Measurements from ENCODE around the gene TBC1D22A.

The TBC1D22A gene

DNA sequence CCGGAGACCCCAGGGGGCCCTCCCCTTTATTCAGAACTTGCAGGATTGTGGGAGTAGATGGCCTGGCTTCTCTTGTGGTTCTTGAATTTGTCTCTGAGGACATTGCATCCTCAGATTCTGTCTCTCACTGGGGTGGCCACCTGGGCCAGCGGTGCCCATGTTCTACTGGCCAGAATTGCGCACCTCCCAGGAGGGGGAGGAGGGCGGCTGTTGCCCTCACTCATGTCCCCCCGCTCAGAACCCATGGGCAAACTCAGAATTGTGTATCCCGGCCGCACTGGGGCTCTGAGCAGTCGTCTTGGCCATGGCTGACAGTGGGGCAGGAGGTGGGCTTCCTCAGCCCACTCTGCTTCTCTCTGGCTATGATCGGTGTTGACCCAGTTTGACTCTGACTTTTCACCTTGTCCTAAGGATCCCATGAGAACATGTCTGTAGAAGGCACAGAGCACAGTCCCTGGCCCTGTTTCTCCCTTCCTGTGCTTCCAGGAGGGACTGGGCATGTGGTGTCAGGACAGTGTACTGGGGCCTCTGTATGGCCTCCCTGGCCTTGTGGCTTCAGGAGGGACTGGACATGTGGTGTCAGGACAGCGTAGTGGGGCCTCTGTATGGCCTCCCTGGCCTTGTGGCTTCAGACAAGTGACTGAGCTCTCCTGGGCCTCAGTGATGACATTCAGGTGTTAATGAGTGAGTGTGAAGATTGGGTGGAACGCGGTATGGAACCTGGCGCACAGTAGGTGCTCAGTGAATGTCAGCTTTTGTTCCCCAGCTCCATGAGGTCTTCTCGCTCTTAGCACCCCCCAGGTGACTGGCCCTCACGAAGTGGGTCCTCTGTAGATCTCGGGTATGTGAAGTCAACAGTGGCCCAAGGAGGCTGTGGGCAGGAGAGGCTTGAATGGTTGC is 99.3 kb downstream of the TBC1D22A start:
- no peak for DNase-seq (ENCODE audit: low read depth)

DNA sequence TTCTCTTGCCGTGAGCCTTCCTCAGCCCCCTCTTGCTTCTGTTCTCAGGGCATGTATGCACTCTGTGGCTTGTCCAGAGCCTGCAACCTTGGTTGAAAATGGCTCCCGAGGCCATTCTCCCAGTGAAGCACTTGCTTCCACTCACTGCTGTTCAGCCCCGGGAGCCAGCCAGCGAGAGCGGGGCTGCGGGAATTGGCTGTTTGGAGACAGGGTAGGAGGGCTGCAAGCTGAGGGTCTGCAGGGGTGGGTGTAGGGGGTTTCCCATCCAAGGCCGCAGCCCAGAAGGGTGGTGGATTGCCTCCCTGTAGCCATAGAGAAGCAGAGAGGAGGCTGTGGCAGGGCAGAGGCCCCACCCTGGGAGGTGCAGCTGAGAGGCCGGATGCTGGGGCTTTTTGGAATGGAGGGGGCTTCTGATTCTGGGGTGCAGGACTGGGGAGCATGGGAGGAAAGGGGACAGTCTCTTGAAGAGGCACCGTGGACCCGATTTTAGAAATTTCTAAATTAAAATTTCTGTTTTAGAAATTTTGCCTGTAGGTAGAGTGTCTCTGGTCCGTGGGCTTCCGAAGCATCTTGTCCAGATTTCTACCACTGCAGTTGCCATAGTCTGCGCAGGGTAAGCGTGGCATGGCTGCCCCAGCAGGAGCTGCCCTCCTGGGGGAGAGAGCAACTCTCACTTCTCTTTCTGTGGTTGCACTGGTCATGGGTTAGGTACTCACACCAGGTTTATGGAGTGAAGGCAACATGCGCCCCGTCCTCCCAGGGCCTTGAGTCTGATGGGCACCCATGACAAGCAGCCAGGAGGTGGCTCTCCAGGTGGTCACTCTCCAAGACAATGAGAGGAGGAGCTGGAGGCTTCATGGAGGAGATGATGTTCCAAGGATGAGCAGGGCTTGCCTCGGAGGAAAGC is 100.2 kb downstream of the TBC1D22A start:
- DNase-seq (ENCODE audit: low read depth) = no peak

DNA sequence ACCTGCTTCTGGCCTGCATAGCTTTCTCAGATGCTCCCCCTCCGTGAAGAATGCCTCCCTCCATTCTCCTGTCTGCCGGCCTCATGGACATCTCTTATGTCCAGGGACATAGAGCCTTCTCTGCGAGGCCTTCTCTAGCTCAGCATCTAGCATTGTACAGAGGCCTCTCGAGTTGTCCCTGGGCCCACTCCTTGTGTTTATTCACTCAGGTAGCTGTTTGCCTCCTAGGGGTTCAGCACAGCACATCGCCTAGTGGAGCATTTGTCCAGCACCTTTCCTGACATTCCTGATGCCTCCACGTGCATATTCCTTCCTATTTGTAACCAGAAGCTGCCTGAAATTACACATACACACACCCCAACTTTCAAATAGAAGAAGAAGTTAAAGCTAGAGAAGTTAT is 101.3 kb downstream of the TBC1D22A start:
- DNase-seq (ENCODE audit: low read depth) = no peak

GRCh38 chr22:46864314-46865051 is 102.0 kb downstream of the TBC1D22A start:
- no peak for DNase-seq (ENCODE audit: low read depth)

- DNase-seq (ENCODE audit: low read depth) = no peak
These were observed 102.6 kb downstream of the TBC1D22A start for GRCh38 chr22:46865052-46865434.

DNA sequence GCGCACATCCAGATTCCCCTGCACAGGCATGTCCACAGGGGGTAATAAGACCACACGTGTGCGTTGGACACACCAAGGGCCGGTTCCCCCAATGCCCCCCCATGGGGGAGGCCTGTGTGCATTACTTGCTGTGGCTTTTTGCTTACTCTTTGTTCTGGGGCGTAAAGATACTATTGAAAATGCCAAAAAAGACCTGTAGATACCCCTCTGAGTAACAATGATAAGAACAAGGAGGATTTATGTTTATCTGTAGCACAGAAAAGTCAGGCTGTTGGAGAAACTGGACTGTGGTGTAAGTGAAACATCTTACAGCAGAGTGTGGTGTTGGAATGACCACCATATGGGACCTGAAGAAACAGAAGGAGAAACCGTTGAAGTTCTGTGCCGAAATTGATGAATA is 103.2 kb downstream of the TBC1D22A start:
- no peak for DNase-seq (ENCODE audit: low read depth)

DNA sequence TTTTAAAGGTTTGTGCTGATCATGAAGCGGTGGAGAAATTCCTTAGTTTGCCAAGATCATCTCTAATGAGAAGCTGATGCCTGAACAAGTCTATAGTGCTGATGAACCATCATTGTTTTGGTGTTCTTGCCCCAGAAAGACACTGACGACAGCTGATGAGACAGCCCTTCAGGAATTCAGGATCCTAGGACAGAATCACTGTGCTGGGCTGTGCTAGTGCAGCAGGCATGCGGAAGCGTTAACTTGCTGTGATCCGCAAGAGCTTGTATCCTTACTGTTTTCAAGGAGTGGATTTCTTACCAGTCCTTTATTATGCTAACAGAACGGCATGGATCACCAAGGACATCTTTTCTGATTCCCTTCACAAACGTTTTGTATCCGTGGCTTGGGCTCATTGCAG is 104.1 kb downstream of the TBC1D22A start:
- DNase-seq (ENCODE audit: low read depth) = no peak

DNA sequence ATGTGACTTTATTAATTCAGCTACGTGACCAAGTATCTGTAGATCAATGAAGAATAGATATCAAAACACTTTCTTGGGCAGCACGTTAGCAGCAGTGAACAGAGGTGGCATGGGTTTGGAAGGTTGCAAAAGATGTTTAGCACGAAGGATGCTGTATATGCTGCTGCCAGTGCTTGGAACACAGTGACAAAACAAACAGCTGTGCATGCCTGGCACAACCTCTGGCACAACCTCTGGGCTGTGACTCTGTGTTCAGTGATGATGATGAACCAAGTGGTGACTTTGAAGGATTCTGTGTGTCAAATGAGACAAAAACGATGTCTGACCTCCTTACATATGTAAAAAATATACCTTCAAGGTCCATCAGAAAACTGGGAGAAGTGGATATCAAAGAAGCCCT is 104.7 kb downstream of the TBC1D22A start:
- DNase-seq (ENCODE audit: low read depth) = no peak

GRCh38 chr22:46869329-46869728 is 106.9 kb downstream of the TBC1D22A start:
- DNase-seq (ENCODE audit: low read depth) = no peak

GRCh38 chr22:46869831-46870441 is 107.5 kb downstream of the TBC1D22A start:
- no peak for DNase-seq (ENCODE audit: low read depth)

DNA sequence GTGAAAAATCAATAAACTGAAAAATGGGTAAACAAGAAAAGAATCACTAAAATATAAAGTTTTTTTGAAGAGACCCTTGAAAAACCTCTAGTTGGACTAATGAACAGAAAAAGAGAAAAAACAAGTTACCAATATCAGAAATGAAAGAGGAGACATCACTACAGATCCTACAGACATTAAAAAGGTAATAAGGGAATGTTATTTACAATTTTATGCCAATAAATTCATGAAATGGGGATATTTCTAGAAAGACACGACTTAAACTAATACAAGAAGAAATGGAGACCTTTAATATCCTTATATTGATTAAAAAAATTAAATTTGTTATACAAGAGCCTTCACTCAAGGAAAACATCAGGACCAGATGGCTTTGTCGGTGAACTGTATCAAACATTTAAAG is 109.4 kb downstream of the TBC1D22A start:
- DNase-seq (ENCODE audit: low read depth) = no peak

DNA sequence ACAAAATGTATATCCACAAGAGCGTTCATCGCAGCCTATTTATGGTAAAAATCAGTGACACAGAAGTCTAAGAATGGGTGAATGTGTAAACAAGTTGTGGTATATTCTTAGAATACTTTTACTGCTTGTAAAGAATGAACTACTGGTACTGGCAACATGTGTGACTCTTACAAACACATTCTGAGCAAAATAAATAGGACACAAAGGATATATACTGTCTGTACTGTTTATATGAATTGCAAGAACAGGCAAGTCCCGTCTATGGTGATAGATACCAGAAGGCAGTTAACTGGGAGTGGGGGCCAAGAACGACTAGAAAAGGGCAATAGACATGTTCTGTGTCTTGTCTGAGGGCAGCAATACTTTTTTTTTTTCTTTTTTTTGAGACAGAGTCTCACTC is 112.6 kb downstream of the TBC1D22A start:
- no peak for DNase-seq (ENCODE audit: low read depth)

DNA sequence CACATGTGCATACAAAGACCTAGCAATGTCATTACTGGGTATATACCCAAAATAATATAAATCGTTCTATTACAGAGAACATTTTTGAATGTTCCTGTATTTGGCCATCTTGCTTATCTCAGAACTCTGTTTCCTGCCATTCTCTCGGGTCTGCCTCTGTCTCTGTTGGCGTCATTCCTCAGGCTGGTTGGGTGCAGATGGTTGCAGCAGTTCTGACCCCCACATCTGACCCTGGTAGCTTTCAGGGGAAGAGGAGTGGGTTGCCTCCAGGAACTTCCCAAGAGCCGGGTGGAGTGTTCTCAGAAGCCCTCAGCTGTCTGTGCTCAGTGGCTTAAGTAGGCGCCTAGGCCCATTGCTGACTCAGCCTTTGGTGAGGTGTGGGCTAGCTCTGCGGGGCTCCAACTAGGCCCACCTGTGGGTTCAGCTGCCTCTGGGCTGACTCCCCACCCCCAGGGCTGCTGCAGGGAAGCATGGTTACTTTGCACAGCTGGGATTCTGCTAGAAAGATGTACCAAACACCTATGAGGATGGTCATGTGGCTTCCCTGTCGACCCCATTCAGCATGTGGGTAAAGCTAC is 114.0 kb downstream of the TBC1D22A start:
- no peak for DNase-seq (ENCODE audit: low read depth)

DNA sequence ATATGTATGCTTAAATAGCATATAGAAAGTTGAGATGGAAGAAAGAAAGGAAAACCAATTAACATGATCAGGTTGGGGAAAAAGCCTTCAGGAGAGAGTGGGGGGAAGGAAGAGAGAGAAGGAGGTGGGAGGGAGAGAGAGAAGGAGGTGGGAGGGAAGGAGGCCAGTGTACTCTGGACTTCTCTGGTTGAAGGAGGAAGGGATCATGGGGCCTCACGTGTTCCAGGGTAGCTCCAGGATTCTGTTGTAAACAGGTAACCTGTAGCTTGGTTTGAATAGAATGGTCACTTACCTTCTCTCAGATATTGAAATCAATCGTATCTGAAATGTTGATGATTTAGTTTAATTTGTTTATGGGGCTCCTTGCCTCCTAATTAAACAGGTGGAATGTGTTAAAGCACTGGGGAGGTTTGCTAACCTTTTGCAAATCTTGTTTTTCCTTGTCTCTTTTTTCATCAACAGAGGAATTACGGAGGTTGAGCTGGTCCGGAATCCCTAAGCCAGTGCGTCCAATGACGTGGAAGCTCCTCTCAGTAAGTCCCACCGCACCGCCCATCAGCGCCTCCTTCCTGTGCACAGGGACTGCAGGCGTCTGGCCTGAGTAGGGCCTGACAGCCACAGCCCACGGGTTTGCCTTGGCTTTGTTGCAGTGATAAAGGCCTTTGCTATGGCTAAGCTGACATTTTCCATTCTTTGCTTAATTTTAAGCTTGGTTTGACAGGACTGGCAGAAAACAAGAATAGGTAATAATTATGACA is 115.9 kb downstream of the TBC1D22A start:
- DNase-seq (ENCODE audit: low read depth) = no peak

- no peak for DNase-seq (ENCODE audit: low read depth)
These were observed 116.6 kb downstream of the TBC1D22A start for GRCh38 chr22:46879083-46879482.

DNA sequence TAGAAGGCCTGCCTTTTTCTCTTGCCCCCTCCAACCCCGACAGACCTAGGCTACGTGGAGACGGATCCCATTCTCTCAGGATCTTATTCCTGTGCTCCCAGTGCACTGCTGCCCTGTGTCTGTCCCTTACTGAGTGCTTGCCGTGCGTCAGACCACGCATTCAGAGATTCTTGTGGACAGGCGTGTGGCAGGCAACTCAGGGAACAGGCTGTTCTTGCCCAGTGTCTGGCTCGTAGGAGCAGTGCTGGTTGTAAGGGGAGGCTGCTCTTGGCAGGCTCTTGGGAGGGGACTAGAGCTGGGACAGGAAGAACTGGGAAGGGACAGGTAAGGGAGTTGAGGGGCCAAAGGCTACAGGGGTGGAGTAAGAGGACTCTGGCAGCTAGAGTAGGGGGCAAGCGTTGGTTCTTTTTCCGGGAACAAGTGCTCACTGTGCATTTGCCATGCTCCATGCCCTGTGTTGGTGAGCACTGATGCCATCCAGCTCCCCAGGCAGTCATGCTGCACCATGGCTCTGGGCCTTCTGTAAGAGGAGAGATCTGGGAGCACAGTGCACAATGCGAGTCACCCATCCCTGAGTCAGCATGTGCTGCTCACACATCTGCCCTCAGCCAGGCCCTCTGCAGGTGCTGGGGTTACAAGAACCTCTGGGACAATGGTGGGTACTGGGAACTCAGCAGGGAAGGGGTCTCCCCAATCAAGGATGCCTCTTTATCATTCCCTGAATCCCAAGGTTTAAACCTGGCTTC is 119.1 kb downstream of the TBC1D22A start:
- no peak for DNase-seq (ENCODE audit: low read depth)

DNA sequence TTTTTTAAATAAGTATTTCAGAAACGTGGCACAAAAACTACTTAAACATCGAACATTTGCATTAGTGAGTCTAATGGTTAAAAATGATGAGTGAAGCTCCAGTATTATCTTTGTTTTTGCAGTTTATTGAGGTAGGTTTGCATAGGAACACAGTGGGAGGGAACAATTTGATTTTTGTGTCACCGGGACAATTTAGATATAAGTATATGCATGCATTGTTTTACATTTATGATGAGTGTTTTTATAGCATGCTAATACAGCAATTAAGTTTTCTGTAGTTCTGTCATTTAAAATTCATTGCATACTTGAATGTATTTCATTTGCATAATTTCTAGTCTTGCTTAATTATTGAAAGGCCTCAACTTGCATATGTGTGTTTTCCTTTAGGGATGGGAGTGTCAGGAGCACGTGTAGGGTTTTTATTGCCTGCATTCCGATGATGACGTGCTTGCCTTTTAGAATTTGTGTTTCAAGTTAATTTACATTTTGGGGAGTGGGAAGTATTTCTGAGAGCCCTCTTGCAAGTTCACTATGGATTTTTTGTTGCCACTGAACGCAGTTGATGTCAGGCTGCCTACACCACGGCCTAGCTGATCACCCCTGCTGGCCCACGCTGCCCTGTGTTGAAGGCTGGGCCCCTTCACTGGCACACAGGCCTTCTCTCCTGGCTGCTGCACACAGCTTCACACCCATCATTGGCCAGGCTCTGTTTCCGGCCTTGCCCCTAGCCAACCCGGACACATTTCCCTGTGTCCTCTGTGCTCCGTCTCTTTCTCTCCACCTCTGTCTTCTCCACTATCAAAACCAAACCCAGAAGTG is 120.9 kb downstream of the TBC1D22A start:
- no peak for DNase-seq (ENCODE audit: low read depth)

DNA sequence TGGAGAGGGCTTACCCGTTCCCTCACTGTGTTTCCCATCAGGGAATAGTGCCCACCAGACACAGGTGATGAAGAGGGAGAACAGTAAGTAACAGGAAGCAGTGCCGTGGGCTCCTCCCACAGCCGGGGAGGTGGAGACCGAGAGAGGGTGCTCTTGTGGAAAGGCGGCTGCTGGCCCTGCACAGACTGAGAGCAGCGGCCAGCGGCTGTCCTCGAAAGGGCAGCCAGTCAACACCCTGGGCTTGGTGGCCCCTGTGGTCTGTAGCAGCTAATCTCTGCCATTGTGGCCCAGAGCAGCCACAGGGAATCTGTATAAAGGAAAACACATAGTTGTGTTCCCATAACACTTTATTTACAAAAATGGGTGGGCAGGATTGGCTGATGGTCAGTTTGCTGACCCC is 121.9 kb downstream of the TBC1D22A start:
- DNase-seq (ENCODE audit: low read depth) = no peak

DNA sequence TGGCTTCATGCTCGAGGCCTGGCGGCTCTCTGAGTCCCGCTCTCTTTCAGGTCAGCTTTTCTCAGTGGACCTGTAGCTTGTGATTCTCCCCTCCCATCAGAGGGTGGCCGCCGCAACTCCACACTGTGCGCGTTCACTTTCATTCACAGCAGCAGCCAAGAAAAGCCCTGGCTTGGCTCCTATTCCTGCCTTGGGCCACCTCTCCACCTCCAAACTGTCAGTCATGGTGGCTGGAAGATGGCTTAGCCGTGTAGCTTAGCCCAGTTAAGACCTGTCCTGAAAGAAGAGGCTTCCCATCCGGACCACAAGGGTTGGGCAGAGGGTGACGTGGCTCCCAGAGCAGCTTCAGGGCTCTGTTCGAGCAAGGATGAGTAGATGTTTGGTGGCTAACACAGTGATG is 125.5 kb downstream of the TBC1D22A start:
- no peak for DNase-seq (ENCODE audit: low read depth)

All from T-helper 22 cell (primary cell).